ENCODE results near the gene SERPINB10. TPM values are rescaled to one million over a fixed set of nuclear protein-coding genes. Genes with fewer than 3 reads are reported as not detected.
A peak's percentile ranks its signal among the peaks of the same experiment; 100 is the strongest.

The SERPINB10 gene
- total and polyA plus RNA-seq, 12 donors: 0.06 TPM; not detected in 11

- no peaks in the 10 kb centered on the region for H3K36me3 ChIP-seq (replicated peaks in 1 of 2)
- H3K4me1 ChIP-seq (replicated peaks in 1 of 2): no peaks in the 10 kb centered on the region
- no peak for TF ChIP-seq POLR2A (IDR thresholded peaks at IDR 0.05)
- TF ChIP-seq, protein P1, sequence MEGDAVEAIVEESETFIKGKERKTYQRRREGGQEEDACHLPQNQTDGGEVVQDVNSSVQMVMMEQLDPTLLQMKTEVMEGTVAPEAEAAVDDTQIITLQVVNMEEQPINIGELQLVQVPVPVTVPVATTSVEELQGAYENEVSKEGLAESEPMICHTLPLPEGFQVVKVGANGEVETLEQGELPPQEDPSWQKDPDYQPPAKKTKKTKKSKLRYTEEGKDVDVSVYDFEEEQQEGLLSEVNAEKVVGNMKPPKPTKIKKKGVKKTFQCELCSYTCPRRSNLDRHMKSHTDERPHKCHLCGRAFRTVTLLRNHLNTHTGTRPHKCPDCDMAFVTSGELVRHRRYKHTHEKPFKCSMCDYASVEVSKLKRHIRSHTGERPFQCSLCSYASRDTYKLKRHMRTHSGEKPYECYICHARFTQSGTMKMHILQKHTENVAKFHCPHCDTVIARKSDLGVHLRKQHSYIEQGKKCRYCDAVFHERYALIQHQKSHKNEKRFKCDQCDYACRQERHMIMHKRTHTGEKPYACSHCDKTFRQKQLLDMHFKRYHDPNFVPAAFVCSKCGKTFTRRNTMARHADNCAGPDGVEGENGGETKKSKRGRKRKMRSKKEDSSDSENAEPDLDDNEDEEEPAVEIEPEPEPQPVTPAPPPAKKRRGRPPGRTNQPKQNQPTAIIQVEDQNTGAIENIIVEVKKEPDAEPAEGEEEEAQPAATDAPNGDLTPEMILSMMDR (IDR thresholded peaks at IDR 0.05): no peak
- intact Hi-C loops (cut with DNase I): no loop called here
- no peak overlapping the region for H3K27ac ChIP-seq
- 79 to 89% (median 87%) methylated on average over 4 of the region's 4 CpGs for WGBS, 4 donors
- no peaks in the 10 kb centered on the region for H3K9me3 ChIP-seq (replicated peaks in 1 of 3)
- no peak overlapping the region for H3K4me3 ChIP-seq
- H3K27me3 ChIP-seq: peaks cover 7% of the 10 kb centered on the region
- no peak for DNase-seq
Measured at GRCh38 chr18:63892566-63892965, 15.2 kb upstream of the SERPINB10 start.

DNA sequence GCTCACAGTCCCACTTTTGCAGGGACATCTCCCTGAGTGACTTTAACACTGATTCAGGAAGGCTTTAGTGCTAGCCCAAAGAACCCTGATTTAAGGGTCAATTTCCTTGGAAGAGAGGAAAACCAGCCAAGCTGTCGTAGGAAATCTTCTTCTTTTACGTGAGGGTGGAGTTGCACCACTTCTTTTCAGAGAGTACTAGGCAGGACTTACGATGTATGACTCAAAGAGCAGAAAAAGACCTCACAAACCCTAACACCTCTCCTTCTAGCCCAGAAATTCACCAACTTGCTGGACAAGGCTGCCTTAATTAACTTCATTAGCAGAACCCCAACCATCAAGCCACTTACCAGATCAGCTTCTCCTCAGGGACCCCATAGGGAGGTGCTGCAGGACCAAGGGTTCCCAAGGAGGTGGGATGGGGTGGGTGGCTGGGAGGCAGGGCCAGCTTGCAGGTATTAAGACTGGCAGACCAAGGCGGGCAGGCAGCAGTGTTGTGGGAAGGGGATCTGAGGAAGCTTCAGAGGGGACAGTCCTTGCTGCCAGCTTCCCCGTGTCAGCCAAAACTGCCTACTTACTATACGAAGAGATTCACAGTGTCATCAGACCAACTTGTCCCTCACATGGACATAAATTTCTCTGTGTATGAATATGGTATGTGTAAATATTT, 13.5 kb upstream of the SERPINB10 start:
- no peaks in the 10 kb centered on the region for H3K9me3 ChIP-seq (replicated peaks in 1 of 3)
- no peak overlapping the region for H3K4me3 ChIP-seq
- WGBS, 4 donors: 72 to 82% (median 77%) methylated on average over 6 of the region's 6 CpGs
- no peak overlapping the region for H3K27ac ChIP-seq
- no peaks in the 10 kb centered on the region for H3K36me3 ChIP-seq (replicated peaks in 1 of 2)
- TF ChIP-seq, protein P1 (IDR thresholded peaks at IDR 0.05): no peak
- TF ChIP-seq POLR2A (IDR thresholded peaks at IDR 0.05): no peak
- peaks cover 7% of the 10 kb centered on the region for H3K27me3 ChIP-seq
- H3K4me1 ChIP-seq (replicated peaks in 1 of 2): no peaks in the 10 kb centered on the region
- no peak for DNase-seq
- intact Hi-C loops (cut with DNase I): no loop called here

DNA sequence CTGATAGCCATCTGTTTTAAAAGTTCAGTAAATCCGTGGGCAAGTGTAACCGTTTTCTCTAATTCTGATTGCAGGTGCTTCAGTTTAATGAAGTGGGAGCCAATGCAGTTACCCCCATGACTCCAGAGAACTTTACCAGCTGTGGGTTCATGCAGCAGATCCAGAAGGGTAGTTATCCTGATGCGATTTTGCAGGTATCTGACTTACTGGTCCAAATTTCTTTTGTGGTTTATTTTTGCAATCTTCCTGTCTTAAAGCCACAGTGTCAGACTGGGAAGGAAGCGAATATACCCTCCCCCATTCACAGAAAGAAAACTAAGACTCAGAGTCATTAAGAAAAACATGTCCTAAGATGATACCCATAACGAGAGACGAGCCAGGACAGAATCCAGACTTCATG, 12.6 kb upstream of the SERPINB10 start:
- Histone ChIP-seq H3K9me3 (replicated peaks in 1 of 3) (no peaks in the 10 kb centered on the region), H3K4me1 (replicated peaks in 1 of 2) (no peaks in the 10 kb centered on the region), H3K4me3 (no peak overlapping the region), H3K36me3 (replicated peaks in 1 of 2) (no peaks in the 10 kb centered on the region), H3K27me3 (peaks cover 6% of the 10 kb centered on the region), H3K27ac (no peak overlapping the region)
- TF ChIP-seq POLR2A (IDR thresholded peaks at IDR 0.05): no peak
- TF ChIP-seq, protein P1 (IDR thresholded peaks at IDR 0.05): no peak
- DNase-seq: no peak
- 55 to 69% (median 61%) methylated on average over 6 of the region's 6 CpGs for WGBS, 4 donors
- intact Hi-C loops (cut with DNase I): no loop called here

DNA sequence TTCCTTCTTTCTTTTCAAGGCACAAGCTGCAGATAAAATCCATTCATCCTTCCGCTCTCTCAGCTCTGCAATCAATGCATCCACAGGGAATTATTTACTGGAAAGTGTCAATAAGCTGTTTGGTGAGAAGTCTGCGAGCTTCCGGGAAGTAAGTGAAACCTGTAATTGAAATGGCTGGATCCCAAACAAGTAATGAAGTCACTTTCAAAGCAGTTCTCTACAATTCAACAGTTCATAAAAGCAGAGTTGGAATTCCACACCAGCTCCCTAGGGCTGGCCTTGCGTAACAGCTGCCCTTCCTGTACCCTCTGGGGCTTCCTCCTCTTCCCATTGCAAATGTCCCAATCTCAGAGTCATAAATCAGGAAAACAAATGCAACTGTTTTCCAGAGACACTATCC, 10.7 kb upstream of the SERPINB10 start:
- intact Hi-C loops (cut with DNase I): no loop called here
- no peaks in the 10 kb centered on the region for H3K27me3 ChIP-seq
- H3K36me3 ChIP-seq (replicated peaks in 1 of 2): no peaks in the 10 kb centered on the region
- no peaks in the 10 kb centered on the region for H3K4me1 ChIP-seq (replicated peaks in 1 of 2)
- no peak overlapping the region for H3K4me3 ChIP-seq
- H3K9me3 ChIP-seq (replicated peaks in 1 of 3): no peaks in the 10 kb centered on the region
- H3K27ac ChIP-seq: no peak overlapping the region
- TF ChIP-seq, protein P1 (IDR thresholded peaks at IDR 0.05): no peak
- no peak for TF ChIP-seq POLR2A (IDR thresholded peaks at IDR 0.05)
- peak in 2 of 7 donors; percentile 16 to 25 for DNase-seq
- 73 to 80% (median 77%) methylated on average over 4 of the region's 4 CpGs for WGBS, 4 donors

Data from adrenal gland (tissue), 12 donors.